ENCODE data around the gene GDF11.

The GDF11 gene

GRCh38 chr12:55739025-55739378, 3.9 kb upstream of the GDF11 start:
- Histone ChIP-seq H3K27ac (ENCODE audit: insufficient read depth in 1 of 2, low read depth in 1 of 2, low read length in 2 of 2, poor library complexity in 1 of 2, severe bottlenecking in 2 of 2) (no peak overlapping the region), H3K9me3 (ENCODE audit: control extremely low read depth in 1 of 5, control insufficient read depth in 4 of 5, insufficient read depth in 2 of 5, low read depth in 1 of 5, low read length in 4 of 5) (no peaks in the 10 kb centered on the region), H3K4me3 (ENCODE audit: control insufficient read depth in 1 of 7, extremely low read depth in 1 of 7, insufficient read depth in 4 of 7, low read depth in 2 of 7, low read length in 6 of 7) (peak overlapping the region in 3 of 7 experiments; percentile 79 to 97 (median 88)), H3K4me1 (ENCODE audit: control extremely low read depth in 1 of 4, control insufficient read depth in 4 of 4, insufficient read depth in 4 of 4, low read length in 3 of 4) (peaks cover 6 to 39% (median 31%) of the 10 kb centered on the region in 4 experiments), H3K36me3 (ENCODE audit: control insufficient read depth in 4 of 4, insufficient read depth in 4 of 4, low read length in 3 of 4) (no peaks in the 10 kb centered on the region), H3K27me3 (replicated peaks in 2 of 5; ENCODE audit: control insufficient read depth in 4 of 5, insufficient read depth in 5 of 5, low read length in 4 of 5) (no peaks in the 10 kb centered on the region)
- POLR2A ChIA-PET: interaction anchor here (0.7 to 1.8 kb wide), 4 partner anchors 10 to 291 kb away, joined by 3 to 8 read pairs (median 3); partner anchors contain the start of gene CD63
- 100% methylated on average over 1 of the region's 2 CpGs for WGBS (ENCODE audit: insufficient coverage)
- DNase-seq: no peak
- CTCF ChIA-PET: interaction anchor here (0.7 to 13.3 kb wide), 35 partner anchors 9 to 301 kb away, joined by 3 to 145 read pairs (median 8); partner anchors contain the start of genes BLOC1S1, CD63, ORMDL2 and RDH5

- no peak for DNase-seq
- POLR2A ChIA-PET: interaction anchor here (1.1 kb wide), 1 partner anchor 13 kb away, joined by 3 read pairs; no protein-coding TSS in a partner anchor
- CTCF ChIA-PET: interaction anchor here (1.0 to 13.3 kb wide), 6 partner anchors 12 to 198 kb away, joined by 3 to 145 read pairs (median 6); partner anchors contain the start of genes CD63, ORMDL2 and SARNP
- Histone ChIP-seq H3K36me3 (ENCODE audit: control insufficient read depth in 4 of 4, insufficient read depth in 4 of 4, low read length in 3 of 4) (no peaks in the 10 kb centered on the region), H3K4me1 (ENCODE audit: control extremely low read depth in 1 of 4, control insufficient read depth in 4 of 4, insufficient read depth in 4 of 4, low read length in 3 of 4) (peaks cover 8 to 58% (median 42%) of the 10 kb centered on the region in 4 experiments), H3K9me3 (ENCODE audit: control extremely low read depth in 1 of 5, control insufficient read depth in 4 of 5, insufficient read depth in 2 of 5, low read depth in 1 of 5, low read length in 4 of 5) (no peaks in the 10 kb centered on the region), H3K27me3 (replicated peaks in 2 of 5; ENCODE audit: control insufficient read depth in 4 of 5, insufficient read depth in 5 of 5, low read length in 4 of 5) (no peaks in the 10 kb centered on the region), H3K4me3 (ENCODE audit: control insufficient read depth in 1 of 7, extremely low read depth in 1 of 7, insufficient read depth in 4 of 7, low read depth in 2 of 7, low read length in 6 of 7) (peak overlapping the region; percentile 16 to 83 (median 57)), H3K27ac (ENCODE audit: insufficient read depth in 1 of 2, low read depth in 1 of 2, low read length in 2 of 2, poor library complexity in 1 of 2, severe bottlenecking in 2 of 2) (peak overlapping the region in 1 of 2 experiments; percentile 64)
- WGBS (ENCODE audit: insufficient coverage): 24% methylated on average over 3 of the region's 3 CpGs
Measured at GRCh38 chr12:55741931-55742680, 816 bp upstream of the GDF11 start.

- peaks cover 0 to 5% (median 2%) of the 10 kb centered on the region in 4 experiments for H3K36me3 ChIP-seq (ENCODE audit: control insufficient read depth in 4 of 4, insufficient read depth in 4 of 4, low read length in 3 of 4)
- H3K4me3 ChIP-seq (ENCODE audit: control insufficient read depth in 1 of 7, extremely low read depth in 1 of 7, insufficient read depth in 4 of 7, low read depth in 2 of 7, low read length in 6 of 7): peak overlapping the region; percentile 62 to 91 (median 85)
- POLR2A ChIA-PET: interaction anchor here (0.5 to 1.8 kb wide), 4 partner anchors 11 to 262 kb away, joined by 3 to 8 read pairs (median 3); partner anchors contain the start of genes CD63, ORMDL2 and SARNP
- CTCF ChIA-PET: interaction anchor here (0.6 to 13.3 kb wide), 15 partner anchors 9 to 578 kb away, joined by 3 to 145 read pairs (median 3); partner anchors contain the start of genes CD63 and DNAJC14
- peaks cover 2 to 42% (median 27%) of the 10 kb centered on the region in 4 experiments for H3K4me1 ChIP-seq (ENCODE audit: control extremely low read depth in 1 of 4, control insufficient read depth in 4 of 4, insufficient read depth in 4 of 4, low read length in 3 of 4)
- H3K27me3 ChIP-seq (replicated peaks in 2 of 5; ENCODE audit: control insufficient read depth in 4 of 5, insufficient read depth in 5 of 5, low read length in 4 of 5): no peaks in the 10 kb centered on the region
- WGBS (ENCODE audit: insufficient coverage): 2% methylated on average over 67 of the region's 73 CpGs
- H3K27ac ChIP-seq (ENCODE audit: insufficient read depth in 1 of 2, low read depth in 1 of 2, low read length in 2 of 2, poor library complexity in 1 of 2, severe bottlenecking in 2 of 2): peak overlapping the region in 1 of 2 experiments; percentile 37
- DNase-seq: peak; percentile 65 to 84 (median 76)
- no peaks in the 10 kb centered on the region for H3K9me3 ChIP-seq (ENCODE audit: control extremely low read depth in 1 of 5, control insufficient read depth in 4 of 5, insufficient read depth in 2 of 5, low read depth in 1 of 5, low read length in 4 of 5)
Measured at GRCh38 chr12:55743406-55744339, 751 bp downstream of the GDF11 start.

GRCh38 chr12:55744340-55745030, 1.6 kb downstream of the GDF11 start:
- CTCF ChIA-PET: interaction anchor here (0.9 to 13.3 kb wide), 14 partner anchors 10 to 285 kb away, joined by 3 to 145 read pairs (median 3); partner anchors contain the start of gene CD63
- Histone ChIP-seq H3K36me3 (ENCODE audit: control insufficient read depth in 4 of 4, insufficient read depth in 4 of 4, low read length in 3 of 4) (peaks cover 0 to 12% (median 5%) of the 10 kb centered on the region in 4 experiments), H3K27me3 (replicated peaks in 2 of 5; ENCODE audit: control insufficient read depth in 4 of 5, insufficient read depth in 5 of 5, low read length in 4 of 5) (no peaks in the 10 kb centered on the region), H3K4me3 (ENCODE audit: control insufficient read depth in 1 of 7, extremely low read depth in 1 of 7, insufficient read depth in 4 of 7, low read depth in 2 of 7, low read length in 6 of 7) (peak overlapping the region; percentile 50 to 91 (median 78)), H3K9me3 (ENCODE audit: control extremely low read depth in 1 of 5, control insufficient read depth in 4 of 5, insufficient read depth in 2 of 5, low read depth in 1 of 5, low read length in 4 of 5) (no peaks in the 10 kb centered on the region), H3K4me1 (ENCODE audit: control extremely low read depth in 1 of 4, control insufficient read depth in 4 of 4, insufficient read depth in 4 of 4, low read length in 3 of 4) (peaks cover 2 to 38% (median 27%) of the 10 kb centered on the region in 4 experiments), H3K27ac (ENCODE audit: insufficient read depth in 1 of 2, low read depth in 1 of 2, low read length in 2 of 2, poor library complexity in 1 of 2, severe bottlenecking in 2 of 2) (peak overlapping the region in 1 of 2 experiments; percentile 37)
- no peak for DNase-seq
- POLR2A ChIA-PET: interaction anchor here (0.7 to 1.8 kb wide), 3 partner anchors 10 to 73 kb away, joined by 3 to 8 read pairs (median 3); partner anchors contain the start of genes ORMDL2 and SARNP
- WGBS (ENCODE audit: insufficient coverage): 13% methylated on average over 8 of the region's 11 CpGs

GRCh38 chr12:55745361-55746173, 2.6 kb downstream of the GDF11 start:
- no peaks in the 10 kb centered on the region for H3K27me3 ChIP-seq (replicated peaks in 2 of 5; ENCODE audit: control insufficient read depth in 4 of 5, insufficient read depth in 5 of 5, low read length in 4 of 5)
- peaks cover 2 to 38% (median 27%) of the 10 kb centered on the region in 4 experiments for H3K4me1 ChIP-seq (ENCODE audit: control extremely low read depth in 1 of 4, control insufficient read depth in 4 of 4, insufficient read depth in 4 of 4, low read length in 3 of 4)
- H3K9me3 ChIP-seq (ENCODE audit: control extremely low read depth in 1 of 5, control insufficient read depth in 4 of 5, insufficient read depth in 2 of 5, low read depth in 1 of 5, low read length in 4 of 5): no peaks in the 10 kb centered on the region
- H3K36me3 ChIP-seq (ENCODE audit: control insufficient read depth in 4 of 4, insufficient read depth in 4 of 4, low read length in 3 of 4): peaks cover 0 to 20% (median 6%) of the 10 kb centered on the region in 4 experiments
- no peak overlapping the region for H3K27ac ChIP-seq (ENCODE audit: insufficient read depth in 1 of 2, low read depth in 1 of 2, low read length in 2 of 2, poor library complexity in 1 of 2, severe bottlenecking in 2 of 2)
- ChIA-PET POLR2A (interaction anchor here (0.5 to 0.7 kb wide), 3 partner anchors 36 to 229 kb away, joined by 3 read pairs; no protein-coding TSS in a partner anchor), CTCF (interaction anchor here (0.8 to 13.3 kb wide), 9 partner anchors 11 to 194 kb away, joined by 3 to 145 read pairs (median 4); partner anchors contain the start of gene CD63)
- DNase-seq: peak in 1 of 3 donors; percentile 32
- peak overlapping the region in 4 of 7 experiments; percentile 19 to 91 (median 86) for H3K4me3 ChIP-seq (ENCODE audit: control insufficient read depth in 1 of 7, extremely low read depth in 1 of 7, insufficient read depth in 4 of 7, low read depth in 2 of 7, low read length in 6 of 7)
- WGBS (ENCODE audit: insufficient coverage): 47% methylated on average over 5 of the region's 13 CpGs

Data from common myeloid progenitor, CD34-positive (primary cell).